ENCODE measurements around the gene SCGB1C1. TPM values are rescaled to one million over a fixed set of nuclear protein-coding genes. Genes with fewer than 3 reads are reported as not detected.

SCGB1C1 gene
- total and polyA plus RNA-seq, 2 of the 8 experiments (the other 6 are each of a cell fraction or from before 2014, with no cell fraction given), result not detected

DNA sequence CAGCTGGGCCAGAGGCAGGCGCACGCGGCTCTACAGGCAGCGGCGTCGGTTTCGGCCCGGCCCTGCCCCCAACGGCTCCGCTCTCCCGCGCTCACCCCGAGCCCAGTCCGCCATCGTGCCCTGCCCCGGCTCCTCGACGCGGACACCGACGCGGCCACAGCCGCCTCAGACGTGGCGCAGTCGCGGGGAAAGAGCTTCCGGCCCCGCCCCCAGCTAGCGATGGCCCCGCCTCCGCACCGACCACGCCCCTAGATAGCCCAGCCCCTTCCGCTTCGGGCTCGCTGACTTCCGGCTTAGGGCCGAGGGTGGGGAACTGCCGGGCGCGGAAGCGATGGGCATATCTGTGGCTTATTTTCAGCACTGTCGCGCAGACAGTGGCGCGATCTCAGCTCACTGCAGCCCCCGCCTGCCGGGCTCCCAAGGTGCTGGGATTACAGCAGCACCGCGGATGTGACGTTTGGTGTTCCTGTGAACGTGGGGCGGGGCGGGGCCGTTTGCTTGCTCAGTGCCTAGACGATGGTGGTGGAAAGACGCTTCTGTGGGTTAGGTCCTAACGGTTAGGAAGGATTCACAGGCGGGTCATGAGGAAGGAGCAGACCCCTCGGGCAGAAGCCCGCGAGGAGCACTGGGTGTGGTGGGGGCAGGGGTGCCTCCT is 14.5 kb downstream of the SCGB1C1 start, which contains the start of the genes BET1L and RIC8A:
TSS of gene BET1L (minus strand) at position 192 of the 655 bp plus-strand sequence. CDS start at position 114, 78 bp downstream.
TSS of gene RIC8A (plus strand) at position 501 of the 655 bp plus-strand sequence. CDS start 1,147 bp downstream, outside the sequence.
- DNase-seq (ENCODE audit: low read depth in 1 of 2, low spot score in 2 of 2) (peak; percentile 86 to 99), FAIRE-seq (peak; percentile 7)
- H3K79me1 ChIP-seq (ENCODE audit: low read depth, low read length), result peaks cover 11% of the 10 kb centered on the region
- peaks cover 0 to 31% of the 10 kb centered on the region in 2 experiments; a peak in 3 of 4 replicates for H3K79me2 ChIP-seq (ENCODE audit: control insufficient read depth in 1 of 2, insufficient read depth in 2 of 2, low read length in 2 of 2)
- H4K91ac ChIP-seq (replicated peaks; ENCODE audit: insufficient read length, low read length), result peak within 1 kb of the TSS; percentile 48
- whole genome bisulfite sequencing, 2 experiments (ENCODE audit: extremely low coverage in 1 of 2, insufficient coverage in 1 of 2, insufficient read length in 1 of 2, insufficient replicate concordance in 2 of 2, low coverage in 1 of 2, low lambda C conversion rate in 2 of 2, missing lambda C conversion rate in 1 of 2), result 1% methylated on average over 44 of the region's 63 CpGs; no CpG with 5 or more reads in 1 of the 2 experiments
- ChIA-PET CTCF (ENCODE audit: partially characterized antibody) (interaction anchor here (1.0 to 1.3 kb wide), 5 partner anchors 30 to 160 kb away, joined by 3 to 6 read pairs (median 3); no protein-coding TSS in a partner anchor), POLR2A (ENCODE audit: partially characterized antibody) (interaction anchor here (0.6 to 2.0 kb wide), 16 partner anchors 9 to 337 kb away, joined by 3 to 11 read pairs (median 4); partner anchors contain the start of genes PSMD13 and SIRT3)
- H4K20me1 ChIP-seq (replicated peaks in 1 of 2; ENCODE audit: control insufficient read depth in 1 of 2, insufficient read depth in 2 of 2, low read length in 2 of 2), result peaks cover 0 to 34% of the 10 kb centered on the region in 2 experiments
- peaks cover 22% of the 10 kb centered on the region for H3K23me2 ChIP-seq (ENCODE audit: low read depth, low read length)
- H4K8ac ChIP-seq (ENCODE audit: extremely low read depth, insufficient read depth, low read length), result peak within 1 kb of the TSS; percentile 78; the same call in 1 of the 2 replicates
- H3K4me3 ChIP-seq (ENCODE audit: extremely low read depth in 1 of 4, insufficient read depth in 2 of 4, low read depth in 3 of 4, low read length in 4 of 4), result peak within 1 kb of the TSS; percentile 85 to 89 (median 87)
- peak within 1 kb of the TSS; percentile 97 to 100 for H3K4me2 ChIP-seq (ENCODE audit: insufficient read depth in 1 of 2, low read depth in 2 of 2, low read length in 2 of 2)
- H3K36me3 ChIP-seq (ENCODE audit: control insufficient read depth in 2 of 4, insufficient read depth in 4 of 4, low read length in 3 of 4), result peaks cover 17 to 38% (median 27%) of the 10 kb centered on the region in 4 experiments; a peak in 7 of 8 replicates
- H3K56ac ChIP-seq (replicated peaks; ENCODE audit: insufficient read length, low read depth, low read length), result peak within 1 kb of the TSS; percentile 78
- H3K4ac ChIP-seq (replicated peaks; ENCODE audit: insufficient read length, low read depth, low read length), result peak within 1 kb of the TSS; percentile 50
- H2BK15ac ChIP-seq (ENCODE audit: low read length), result no peak within 1 kb of the TSS
- H3K14ac ChIP-seq (ENCODE audit: insufficient read length), result no peak within 1 kb of the TSS
- H3K27ac ChIP-seq (ENCODE audit: low read depth, low read length), result peak within 1 kb of the TSS; percentile 74
- H2AFZ ChIP-seq (ENCODE audit: low read length), result no peak within 1 kb of the TSS
- peak within 1 kb of the TSS; percentile 73 to 90 (median 74) for H3K9ac ChIP-seq (replicated peaks in 1 of 4; ENCODE audit: extremely low read depth in 1 of 4, low read depth in 3 of 4, low read length in 3 of 4)
- 0 out of 2 replicates have a peak within 1 kb of the TSS, but pooled peaks have one; percentile 52 for H2BK12ac ChIP-seq (ENCODE audit: low read depth, low read length)
- no peak within 1 kb of the TSS for H2BK120ac ChIP-seq (replicated peaks; ENCODE audit: low read depth, low read length)
- peak within 1 kb of the TSS; percentile 41 for H2AK5ac ChIP-seq (ENCODE audit: low read depth, low read length)
- peak within 1 kb of the TSS; percentile 75 for H2BK5ac ChIP-seq (ENCODE audit: low read depth, low read length)
- H3K9me3 ChIP-seq (ENCODE audit: insufficient read depth in 2 of 2, low read depth in 1 of 2, low read length in 1 of 2), result no peaks in the 10 kb centered on the region
- peak within 1 kb of the TSS; percentile 88 for H3K18ac ChIP-seq (ENCODE audit: extremely low read depth, low read length)
- H3K23ac ChIP-seq (ENCODE audit: insufficient read length), result no peak within 1 kb of the TSS
- no peaks in the 10 kb centered on the region for H3K27me3 ChIP-seq (replicated peaks in 1 of 4; ENCODE audit: control insufficient read depth in 3 of 4, extremely low read depth in 1 of 4, insufficient read depth in 3 of 4, low read length in 3 of 4)
- H3K4me1 ChIP-seq (replicated peaks in 1 of 4; ENCODE audit: control insufficient read depth in 3 of 4, insufficient read depth in 4 of 4, low read length in 3 of 4), result peaks cover 0 to 23% (median 9%) of the 10 kb centered on the region in 4 experiments; a peak in 5 of 7 replicates
- no peak within 1 kb of the TSS for H2BK20ac ChIP-seq (ENCODE audit: low read length)
- peak within 1 kb of the TSS; percentile 84 for H4K5ac ChIP-seq (ENCODE audit: insufficient read length, low read depth, low read length)
- TF ChIP-seq, protein P1, sequence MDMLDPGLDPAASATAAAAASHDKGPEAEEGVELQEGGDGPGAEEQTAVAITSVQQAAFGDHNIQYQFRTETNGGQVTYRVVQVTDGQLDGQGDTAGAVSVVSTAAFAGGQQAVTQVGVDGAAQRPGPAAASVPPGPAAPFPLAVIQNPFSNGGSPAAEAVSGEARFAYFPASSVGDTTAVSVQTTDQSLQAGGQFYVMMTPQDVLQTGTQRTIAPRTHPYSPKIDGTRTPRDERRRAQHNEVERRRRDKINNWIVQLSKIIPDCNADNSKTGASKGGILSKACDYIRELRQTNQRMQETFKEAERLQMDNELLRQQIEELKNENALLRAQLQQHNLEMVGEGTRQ (IDR thresholded peaks at IDR 0.05; ENCODE audit: low read length), result no peak
- TF ChIP-seq EZH2 (IDR thresholded peaks at IDR 0.05; ENCODE audit: low read depth, low read length, severe bottlenecking) (no peak), PHF8 (conservative IDR thresholded peaks at IDR 0.05; ENCODE audit: low read depth, low read length) (peak; percentile 85), YY1 (IDR thresholded peaks at IDR 0.05; ENCODE audit: low read depth, low read length) (no peak), POU5F1 (IDR thresholded peaks at IDR 0.05; ENCODE audit: low read depth, low read length) (no peak), SRF (IDR thresholded peaks at IDR 0.05; ENCODE audit: low read depth, low read length) (no peak), KDM4A (IDR thresholded peaks at IDR 0.05; ENCODE audit: low read depth, low read length, severe bottlenecking) (peak; percentile 78), RBBP5 (IDR thresholded peaks at IDR 0.05; ENCODE audit: borderline replicate concordance, low read depth, low read length) (0 out of 2 replicates have a peak, but pooled peaks have one; percentile 42)
- TF ChIP-seq, protein P2, sequence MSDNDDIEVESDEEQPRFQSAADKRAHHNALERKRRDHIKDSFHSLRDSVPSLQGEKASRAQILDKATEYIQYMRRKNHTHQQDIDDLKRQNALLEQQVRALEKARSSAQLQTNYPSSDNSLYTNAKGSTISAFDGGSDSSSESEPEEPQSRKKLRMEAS (IDR thresholded peaks at IDR 0.05), result peak; percentile 79

Measured in H1 (cell line).